HCT116 (cell line): ENCODE data around the gene LYL1. TPM values are rescaled to one million over a fixed set of nuclear protein-coding genes. Genes with fewer than 3 reads are reported as not detected.

Experiments
- ATAC-seq: fragments of 200-7000 bp; cut with Tn5 transposase; 2 replicates; pipeline ENCODE4 v1.9.1; 2020; ENCODE audit warnings: mild to moderate bottlenecking, moderate library complexity
- BruUV-seq: library from RNA; stranded (reverse); fragments of 400-500 nt; replicated peaks from 2 replicates; lab custom pipeline; 2021; lab: Mats Ljungman, UMichigan
- CTCF ChIA-PET: fragments of 300-600 bp; sonication (Branson Sonifier 250); formaldehyde crosslinking; loops from one replicate; lab custom pipeline; 2021; ENCODE audit warnings: antibody characterized with exemption; lab: Charles Lee
- POLR2A ChIA-PET: fragments of 300-600, 350-600 bp; sonication (Branson Sonifier 250); formaldehyde crosslinking; loops from one replicate; lab custom pipeline; 2021; ENCODE audit warnings: antibody characterized with exemption; lab: Charles Lee
- RAD21 ChIA-PET, 2 experiments: fragments of 300-600 bp; sonication (Branson Sonifier 250); formaldehyde crosslinking; loops; one replicate each; lab custom pipeline; 2023; ENCODE audit warnings: low total read pairs in 2 of 2; ENCODE audit not compliant: uncharacterized antibody in 2 of 2, unreplicated experiment in 2 of 2, low non-redundant PET in 1 of 2; lab: Charles Lee
- DNase-seq: peaks from one replicate; pipeline ENCODE4 v3.0.0-alpha.2; 2010; ENCODE audit warnings: low read depth, low spot score
- H2AFZ ChIP-seq: fragments of 200-600 bp; shearing (Covaris generic), sonication (generic); 2 replicates; pipeline ENCODE4 v1.6.1; 2017; ENCODE audit warnings: low read depth, mixed run types, mixed read lengths, antibody characterized with exemption, low read length; ENCODE audit not compliant: poor library complexity, severe bottlenecking
- H3K27ac ChIP-seq: 2 replicates; pipeline ENCODE4 v1.5.1; 2012; ENCODE audit warnings: low read depth, low read length
- H3K27me3 ChIP-seq: fragments of 200-600 bp; sonication (generic); 2 replicates; pipeline ENCODE4 v1.6.1; 2016; ENCODE audit warnings: mixed run types, low read length, mixed read lengths; ENCODE audit not compliant: insufficient read depth
- H3K36me3 ChIP-seq, 2 experiments: fragments of 200-500 bp in 1 of 2; fragments of 200-600 bp in 1 of 2; sonication (Bioruptor generic) in 1 of 2; sonication (generic) in 1 of 2; 2 replicates each; pipeline versions ENCODE4 v1.5.1 to v1.6.1; 2014 to 2016; ENCODE audit warnings: low read length in 2 of 2, inconsistent platforms in 1 of 2, mixed read lengths in 1 of 2, mixed run types in 1 of 2; ENCODE audit not compliant: insufficient read depth in 2 of 2, control insufficient read depth in 1 of 2
- H3K4me1 ChIP-seq, 2 experiments: fragments of 200-600 bp in 1 of 2; sonication (generic) in 1 of 2; 2 replicates each; pipeline versions ENCODE4 v1.5.1 to v1.6.1; 2012 to 2017; ENCODE audit warnings: low read length in 2 of 2, inconsistent platforms in 1 of 2, mild to moderate bottlenecking in 1 of 2, mixed read lengths in 1 of 2, mixed run types in 1 of 2, moderate library complexity in 1 of 2; ENCODE audit not compliant: insufficient read depth in 2 of 2, control insufficient read depth in 1 of 2
- H3K4me2 ChIP-seq: fragments of 200-600 bp; sonication (generic); 2 replicates; pipeline ENCODE4 v1.6.1; 2017; ENCODE audit warnings: mixed run types, low read length, mixed read lengths
- H3K4me3 ChIP-seq, 2 experiments: fragments of 200-600 bp in 1 of 2; sonication (generic) in 1 of 2; replicated peaks in 1 of 2; 2 replicates each; pipeline ENCODE4 v1.5.1; 2011 to 2016; ENCODE audit warnings: low read length in 2 of 2, control low read depth in 1 of 2, low read depth in 1 of 2, mild to moderate bottlenecking in 1 of 2, mixed read lengths in 1 of 2, mixed run types in 1 of 2
- H3K79me2 ChIP-seq: fragments of 200-600 bp; sonication (generic); 2 replicates; pipeline ENCODE4 v1.6.1; 2017; ENCODE audit warnings: mild to moderate bottlenecking, mixed run types, low read length, moderate library complexity, mixed read lengths; ENCODE audit not compliant: insufficient read depth
- H3K9ac ChIP-seq: fragments of 200-600 bp; sonication (generic); 2 replicates; pipeline ENCODE4 v1.6.1; 2016; ENCODE audit warnings: low read length, mixed read lengths
- H3K9me2 ChIP-seq: fragments of 200-600 bp; sonication (generic), shearing (Covaris generic); 2 replicates; pipeline ENCODE4 v1.6.1; 2017; ENCODE audit warnings: mixed run types, mild to moderate bottlenecking, moderate library complexity; ENCODE audit not compliant: insufficient read depth
- H3K9me3 ChIP-seq, 2 experiments: fragments of 200-500 bp in 1 of 2; fragments of 200-600 bp in 1 of 2; sonication (Bioruptor generic) in 1 of 2; sonication (generic) in 1 of 2; 2 replicates each; pipeline ENCODE4 v1.6.1; 2014 to 2017; ENCODE audit warnings: low read length in 2 of 2, mixed read lengths in 2 of 2, inconsistent platforms in 1 of 2, low read depth in 1 of 2, mild to moderate bottlenecking in 1 of 2, mixed run types in 1 of 2, moderate library complexity in 1 of 2; ENCODE audit not compliant: control insufficient read depth in 1 of 2, insufficient read depth in 1 of 2
- H4K20me1 ChIP-seq: fragments of 200-600 bp; sonication (generic), shearing (Covaris generic); 2 replicates; pipeline ENCODE4 v1.6.1; 2017; ENCODE audit warnings: mixed run types, mild to moderate bottlenecking, moderate library complexity; ENCODE audit not compliant: insufficient read depth
- CTCF ChIP-seq, 3 experiments: fragments of 200-600 bp in 1 of 3; sonication (generic) in 1 of 3; IDR thresholded peaks in 2 of 3; conservative IDR thresholded peaks in 1 of 3; 2 replicates each; pipeline ENCODE4 v1.5.1; 2012 to 2017; ENCODE audit warnings: low read depth in 2 of 3, low read length in 2 of 3, antibody characterized with exemption in 1 of 3, borderline replicate concordance in 1 of 3, control low read depth in 1 of 3, mild to moderate bottlenecking in 1 of 3, mixed read lengths in 1 of 3, mixed run types in 1 of 3, moderate library complexity in 1 of 3; ENCODE audit not compliant: insufficient read depth in 1 of 3
- ELF1 ChIP-seq: IDR thresholded peaks from 2 replicates; pipeline ENCODE4 v1.6.1; 2012; ENCODE audit warnings: low read depth, borderline replicate concordance
- RAD21 ChIP-seq: IDR thresholded peaks from 2 replicates; pipeline ENCODE4 v1.6.1; 2012; ENCODE audit warnings: low read depth, mild to moderate bottlenecking
- intact Hi-C: fragments of 100-400 bp; cut with micrococcal nuclease; formaldehyde crosslinking; loops from 2 replicates; pipeline ENCODE4 v1.10.0; 2022
- total RNA-seq: library from RNA; stranded (reverse); gene quantifications from one replicate; pipeline ENCODE4 v1.2.1, GENCODE V29; 2021; ENCODE audit not compliant: unreplicated experiment
- TF ChIP-seq, protein P1 (sequence below): IDR thresholded peaks from 2 replicates; pipeline ENCODE4 v1.6.1; 2011; ENCODE audit warnings: mild to moderate bottlenecking, low read length, moderate library complexity; ENCODE audit not compliant: insufficient replicate concordance; ENCODE audit errors: extremely low read depth
- TF ChIP-seq, protein P2 (sequence below): IDR thresholded peaks from 2 replicates; pipeline ENCODE4 v1.6.1; 2012

Gene LYL1
- total RNA-seq, 1 experiment from 2014 or later: 2.6 TPM

- TF ChIP-seq, protein P1, sequence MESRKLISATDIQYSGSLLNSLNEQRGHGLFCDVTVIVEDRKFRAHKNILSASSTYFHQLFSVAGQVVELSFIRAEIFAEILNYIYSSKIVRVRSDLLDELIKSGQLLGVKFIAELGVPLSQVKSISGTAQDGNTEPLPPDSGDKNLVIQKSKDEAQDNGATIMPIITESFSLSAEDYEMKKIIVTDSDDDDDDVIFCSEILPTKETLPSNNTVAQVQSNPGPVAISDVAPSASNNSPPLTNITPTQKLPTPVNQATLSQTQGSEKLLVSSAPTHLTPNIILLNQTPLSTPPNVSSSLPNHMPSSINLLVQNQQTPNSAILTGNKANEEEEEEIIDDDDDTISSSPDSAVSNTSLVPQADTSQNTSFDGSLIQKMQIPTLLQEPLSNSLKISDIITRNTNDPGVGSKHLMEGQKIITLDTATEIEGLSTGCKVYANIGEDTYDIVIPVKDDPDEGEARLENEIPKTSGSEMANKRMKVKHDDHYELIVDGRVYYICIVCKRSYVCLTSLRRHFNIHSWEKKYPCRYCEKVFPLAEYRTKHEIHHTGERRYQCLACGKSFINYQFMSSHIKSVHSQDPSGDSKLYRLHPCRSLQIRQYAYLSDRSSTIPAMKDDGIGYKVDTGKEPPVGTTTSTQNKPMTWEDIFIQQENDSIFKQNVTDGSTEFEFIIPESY: no peak
- TF ChIP-seq ELF1: no peak
Observed at GRCh38 chr19:13062317-13062716, 40.3 kb downstream of the LYL1 start (continued).

- intact Hi-C loops: loop anchor here (1.0 kb wide), 2 partner anchors 27 to 78 kb away; no protein-coding TSS in a partner anchor
- Histone ChIP-seq H3K36me3 (no peaks in the 10 kb centered on the region), H3K27me3 (no peaks in the 10 kb centered on the region), H3K9ac (peak overlapping the region; percentile 68), H3K9me3 (no peaks in the 10 kb centered on the region), H4K20me1 (no peaks in the 10 kb centered on the region), H3K9me2 (no peaks in the 10 kb centered on the region), H2AFZ (peak overlapping the region; percentile 91), H3K79me2 (no peaks in the 10 kb centered on the region), H3K4me2 (peak overlapping the region; percentile 100), H3K27ac (peak overlapping the region; percentile 78), H3K4me3 (peak overlapping the region; percentile 51 to 66)
- ATAC-seq (peak; percentile 86), DNase-seq (peak; percentile 59)
- CTCF ChIA-PET: interaction anchor here (0.6 to 8.6 kb wide), 24 partner anchors 8 to 1261 kb away, joined by 3 to 155 read pairs (median 6); no protein-coding TSS in a partner anchor
- POLR2A ChIA-PET: interaction anchor here (0.7 to 1.9 kb wide), 7 partner anchors 16 to 96 kb away, joined by 3 to 8 read pairs (median 4); no protein-coding TSS in a partner anchor
- RAD21 ChIA-PET: interaction anchor here (0.5 to 4.5 kb wide), 19 partner anchors 9 to 211 kb away, joined by 3 to 30 read pairs (median 5); no protein-coding TSS in a partner anchor
- TF ChIP-seq, protein P2, sequence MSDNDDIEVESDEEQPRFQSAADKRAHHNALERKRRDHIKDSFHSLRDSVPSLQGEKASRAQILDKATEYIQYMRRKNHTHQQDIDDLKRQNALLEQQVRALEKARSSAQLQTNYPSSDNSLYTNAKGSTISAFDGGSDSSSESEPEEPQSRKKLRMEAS: peak; percentile 26; the same call in 1 of the 2 replicates
- TF ChIP-seq ELF1: no peak
- TF ChIP-seq CTCF (IDR thresholded peaks at IDR 0.05 in 2 of 3, conservative IDR thresholded peaks at IDR 0.05 in 1 of 3; ENCODE audit: borderline replicate concordance in 1 of 3, insufficient read depth in 1 of 3, low read depth in 2 of 3, low read length in 2 of 3): peak; percentile 87 to 97 (median 92)
- TF ChIP-seq RAD21: peak; percentile 99
- TF ChIP-seq, all 23 proteins: peak for 3
- BruUV-seq: no TSS peak
- H3K4me1 ChIP-seq: peaks cover 41 to 56% of the 10 kb centered on the region in 2 experiments
Observed at GRCh38 chr19:13060964-13061927, 41.4 kb downstream of the LYL1 start.
